ENCODE results near the gene GPX4.

Gene GPX4

DNA sequence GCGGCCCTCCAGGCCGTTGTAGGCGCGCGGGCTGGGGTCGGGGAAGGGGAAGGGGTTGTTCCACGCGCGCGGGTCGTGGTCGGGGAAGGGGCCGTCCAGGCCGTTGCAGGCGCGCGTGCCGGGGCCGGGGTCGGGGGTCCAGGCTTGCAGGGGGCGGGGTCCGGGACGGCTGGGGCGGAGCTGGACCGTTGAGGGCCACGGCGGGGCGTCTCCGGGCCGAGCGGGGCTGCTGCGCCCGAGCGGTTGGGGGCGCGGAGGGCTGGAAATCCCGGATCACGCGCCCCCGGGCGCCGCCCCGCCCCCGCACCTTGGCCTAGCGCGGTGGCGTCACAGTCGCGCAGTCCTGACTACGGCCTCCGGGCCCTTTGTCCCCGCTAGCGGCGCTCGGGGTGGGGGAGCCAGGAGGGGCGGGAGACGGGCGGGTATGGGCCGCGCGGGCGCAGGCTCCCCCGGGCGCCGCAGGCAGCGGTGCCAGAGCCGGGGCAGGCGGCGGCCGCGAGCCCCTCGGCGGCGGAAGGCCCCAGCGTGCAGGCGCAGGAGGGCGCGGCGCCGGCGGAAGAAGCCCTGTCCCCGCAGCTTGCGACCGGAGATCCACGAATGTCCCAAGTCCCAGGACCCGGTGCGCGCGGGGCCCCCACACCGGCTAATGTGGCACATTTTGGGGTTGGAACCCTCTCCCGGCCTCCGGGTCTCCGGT lies 665 bp downstream of the GPX4 start:
- no peak for DNase-seq
- H3K27ac ChIP-seq: peak overlapping the region; percentile 93
- in situ Hi-C loops (cut with HindIII; ENCODE audit: low pct_ligation_motif_present, low sequenced_read_pairs): loop anchor here (25.0 kb wide), 1 partner anchor 133 kb away; the partner anchor contains the start of genes ATP5F1D, CBARP and MIDN
- peak overlapping the region; percentile 69 for H3K4me3 ChIP-seq (ENCODE audit: low read depth, low read length)
- TF ChIP-seq, protein P1, sequence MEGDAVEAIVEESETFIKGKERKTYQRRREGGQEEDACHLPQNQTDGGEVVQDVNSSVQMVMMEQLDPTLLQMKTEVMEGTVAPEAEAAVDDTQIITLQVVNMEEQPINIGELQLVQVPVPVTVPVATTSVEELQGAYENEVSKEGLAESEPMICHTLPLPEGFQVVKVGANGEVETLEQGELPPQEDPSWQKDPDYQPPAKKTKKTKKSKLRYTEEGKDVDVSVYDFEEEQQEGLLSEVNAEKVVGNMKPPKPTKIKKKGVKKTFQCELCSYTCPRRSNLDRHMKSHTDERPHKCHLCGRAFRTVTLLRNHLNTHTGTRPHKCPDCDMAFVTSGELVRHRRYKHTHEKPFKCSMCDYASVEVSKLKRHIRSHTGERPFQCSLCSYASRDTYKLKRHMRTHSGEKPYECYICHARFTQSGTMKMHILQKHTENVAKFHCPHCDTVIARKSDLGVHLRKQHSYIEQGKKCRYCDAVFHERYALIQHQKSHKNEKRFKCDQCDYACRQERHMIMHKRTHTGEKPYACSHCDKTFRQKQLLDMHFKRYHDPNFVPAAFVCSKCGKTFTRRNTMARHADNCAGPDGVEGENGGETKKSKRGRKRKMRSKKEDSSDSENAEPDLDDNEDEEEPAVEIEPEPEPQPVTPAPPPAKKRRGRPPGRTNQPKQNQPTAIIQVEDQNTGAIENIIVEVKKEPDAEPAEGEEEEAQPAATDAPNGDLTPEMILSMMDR (IDR thresholded peaks at IDR 0.05; ENCODE audit: low read depth, low read length, missing control alignments): no peak
- no peaks in the 10 kb centered on the region for H3K27me3 ChIP-seq (replicated peaks)
- H3K36me3 ChIP-seq (replicated peaks): peaks cover 28% of the 10 kb centered on the region

DNA sequence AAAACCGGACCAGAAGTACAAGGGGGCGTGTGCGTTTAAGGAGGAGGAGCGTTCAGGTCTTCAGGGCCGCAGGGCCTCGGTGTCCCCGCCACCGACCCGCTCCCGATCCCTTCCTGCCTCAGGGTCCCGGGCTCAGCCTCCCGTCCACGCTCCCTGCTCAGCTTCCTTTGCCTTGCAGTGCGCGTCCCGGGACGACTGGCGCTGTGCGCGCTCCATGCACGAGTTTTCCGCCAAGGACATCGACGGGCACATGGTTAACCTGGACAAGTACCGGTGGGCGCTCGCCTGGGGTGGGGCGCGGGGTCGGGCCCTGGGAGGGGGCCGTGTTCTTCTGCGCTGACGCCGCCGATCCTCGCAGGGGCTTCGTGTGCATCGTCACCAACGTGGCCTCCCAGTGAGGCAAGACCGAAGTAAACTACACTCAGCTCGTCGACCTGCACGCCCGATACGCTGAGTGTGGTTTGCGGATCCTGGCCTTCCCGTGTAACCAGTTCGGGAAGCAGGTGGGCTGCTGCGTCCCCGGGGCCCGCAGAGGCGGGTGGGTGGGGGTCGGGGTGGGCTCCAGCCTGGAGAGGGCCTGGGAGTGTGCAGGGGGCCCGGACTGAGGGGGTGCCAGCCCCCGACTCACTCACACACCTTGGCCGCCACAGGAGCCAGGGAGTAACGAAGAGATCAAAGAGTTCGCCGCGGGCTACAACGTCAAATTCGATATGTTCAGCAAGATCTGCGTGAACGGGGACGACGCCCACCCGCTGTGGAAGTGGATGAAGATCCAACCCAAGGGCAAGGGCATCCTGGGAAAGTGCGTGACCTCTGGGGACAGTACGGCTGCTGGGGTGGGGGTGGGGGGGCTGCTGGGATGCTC lies 1.4 kb downstream of the GPX4 start:
- peak overlapping the region; percentile 93 for H3K27ac ChIP-seq
- in situ Hi-C loops (cut with HindIII; ENCODE audit: low pct_ligation_motif_present, low sequenced_read_pairs): loop anchor here (25.0 kb wide), 1 partner anchor 132 kb away; the partner anchor contains the start of genes ATP5F1D, CBARP and MIDN
- TF ChIP-seq, protein P1 (IDR thresholded peaks at IDR 0.05; ENCODE audit: low read depth, low read length, missing control alignments): no peak
- H3K36me3 ChIP-seq (replicated peaks): peaks cover 33% of the 10 kb centered on the region
- H3K4me3 ChIP-seq (ENCODE audit: low read depth, low read length): peak overlapping the region; percentile 69
- no peak for DNase-seq
- H3K27me3 ChIP-seq (replicated peaks): no peaks in the 10 kb centered on the region

DNA sequence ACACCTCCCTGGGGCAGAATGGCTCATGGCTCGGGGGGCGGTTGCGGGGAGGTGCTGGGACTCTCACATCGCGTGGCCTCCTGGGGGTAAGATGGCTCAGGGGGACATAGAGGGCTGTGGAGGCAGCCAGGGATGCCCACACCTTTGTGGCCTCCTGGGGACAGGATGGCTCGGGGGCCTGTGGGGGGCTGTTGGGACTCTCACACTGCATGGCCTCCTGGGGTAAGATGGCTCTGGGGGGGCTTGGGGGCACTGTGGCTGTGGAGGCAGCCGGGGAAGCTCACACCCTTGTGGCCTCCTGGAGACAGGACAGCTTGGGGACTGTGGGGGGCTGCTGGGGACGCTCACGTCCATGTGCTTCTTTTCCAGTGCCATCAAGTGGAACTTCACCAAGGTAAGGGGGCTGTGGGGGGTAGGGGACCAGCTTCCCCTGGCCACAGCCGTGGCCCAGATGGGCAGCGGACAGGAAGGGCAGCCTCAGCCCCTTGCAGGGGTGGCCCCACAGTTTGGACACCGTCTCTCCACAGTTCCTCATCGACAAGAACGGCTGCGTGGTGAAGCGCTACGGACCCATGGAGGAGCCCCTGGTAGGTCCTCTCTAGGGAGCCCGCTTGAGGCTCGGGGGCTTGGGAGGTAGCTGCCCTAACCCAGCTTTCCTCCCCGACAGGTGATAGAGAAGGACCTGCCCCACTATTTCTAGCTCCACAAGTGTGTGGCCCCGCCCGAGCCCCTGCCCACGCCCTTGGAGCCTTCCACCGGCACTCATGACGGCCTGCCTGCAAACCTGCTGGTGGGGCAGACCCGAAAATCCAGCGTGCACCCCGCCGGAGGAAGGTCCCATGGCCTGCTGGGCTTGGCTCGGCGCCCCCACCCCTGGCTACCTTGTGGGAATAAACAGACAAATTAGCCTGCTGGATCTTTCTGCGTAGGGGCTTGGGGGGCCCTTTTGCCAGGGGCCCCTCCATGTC lies 2.4 kb downstream of the GPX4 start:
- Histone ChIP-seq H3K36me3 (replicated peaks) (peaks cover 39% of the 10 kb centered on the region), H3K27ac (no peak overlapping the region), H3K27me3 (replicated peaks) (no peaks in the 10 kb centered on the region), H3K4me3 (ENCODE audit: low read depth, low read length) (no peak overlapping the region)
- TF ChIP-seq, protein P1 (IDR thresholded peaks at IDR 0.05; ENCODE audit: low read depth, low read length, missing control alignments): no peak
- in situ Hi-C loops (cut with HindIII; ENCODE audit: low pct_ligation_motif_present, low sequenced_read_pairs): loop anchor here (25.0 kb wide), 1 partner anchor 131 kb away; the partner anchor contains the start of genes ATP5F1D, CBARP and MIDN
- no peak for DNase-seq

DNA sequence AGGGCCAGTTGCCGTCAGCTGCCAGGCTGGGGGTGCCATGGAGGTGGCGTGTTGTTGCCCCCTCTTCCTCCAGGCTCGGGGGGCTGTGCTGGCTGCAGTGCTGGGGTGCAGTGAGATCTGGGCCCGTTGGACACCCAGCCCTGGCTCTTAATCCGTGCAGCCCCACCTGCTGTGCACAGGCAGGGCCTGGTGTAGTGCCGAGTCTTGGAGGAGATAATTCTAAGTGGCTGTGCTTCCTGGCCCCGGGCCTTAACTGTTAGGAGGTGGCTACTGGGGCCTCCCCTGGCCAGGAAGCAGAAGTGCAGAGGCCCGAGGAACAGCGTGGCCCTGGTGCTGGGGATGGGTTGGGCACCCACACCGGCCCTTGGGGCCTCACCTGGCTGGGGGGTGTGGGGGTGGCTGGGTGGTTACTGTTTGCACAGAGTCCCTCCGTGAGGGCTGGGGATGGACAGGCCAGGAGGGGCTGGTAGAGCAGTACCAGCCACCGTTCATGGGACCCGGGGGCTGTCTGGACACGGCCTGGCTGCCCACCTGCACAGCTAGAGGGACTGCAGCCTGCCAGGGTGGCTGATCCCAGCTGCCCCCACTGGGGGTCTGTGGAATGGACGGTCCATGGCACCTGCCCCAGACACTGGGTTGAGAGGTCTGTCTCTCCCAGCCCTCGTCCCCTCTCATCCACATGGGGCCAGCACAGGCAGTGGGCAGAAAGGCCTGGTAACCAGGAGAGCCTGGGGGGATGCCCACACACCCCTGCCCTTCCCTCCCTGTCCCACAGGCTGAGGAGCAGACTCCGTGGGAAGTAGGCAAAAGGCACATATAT lies 3.3 kb downstream of the GPX4 start:
- no peak for DNase-seq
- no peaks in the 10 kb centered on the region for H3K27me3 ChIP-seq (replicated peaks)
- no peak overlapping the region for H3K4me3 ChIP-seq (ENCODE audit: low read depth, low read length)
- in situ Hi-C loops (cut with HindIII; ENCODE audit: low pct_ligation_motif_present, low sequenced_read_pairs): loop anchor here (25.0 kb wide), 1 partner anchor 130 kb away; the partner anchor contains the start of genes ATP5F1D, CBARP and MIDN
- TF ChIP-seq, protein P1 (IDR thresholded peaks at IDR 0.05; ENCODE audit: low read depth, low read length, missing control alignments): peak; percentile 43
- no peak overlapping the region for H3K27ac ChIP-seq
- H3K36me3 ChIP-seq (replicated peaks): peaks cover 44% of the 10 kb centered on the region

All from brain microvascular endothelial cell (primary cell).